Stimulated activated CD4-positive, alpha-beta T cell treated with anti-CD3 and anti-CD28 coated beads, Interleukin-4, amount 100 ng/mL, for 4 hours (primary cell): ENCODE results near the gene RNF145.
"Not testable (repeated sequence)": the region's sequence is repeated elsewhere in the genome, so short reads cannot be mapped to it uniquely, and the experiment has no call there.

Experiments
- DNase-seq, 2 experiments: peaks; one replicate each; pipeline ENCODE4 v3.0.0-alpha.2; 2020

The RNF145 gene

GRCh38 chr5:159152876-159153275 is 56.5 kb downstream of the RNF145 start:
- no peak for DNase-seq

- DNase-seq: no peak
These were observed 60.3 kb downstream of the RNF145 start for GRCh38 chr5:159149085-159149484.

GRCh38 chr5:159147976-159148375 is 61.4 kb downstream of the RNF145 start:
- no peak for DNase-seq

DNA sequence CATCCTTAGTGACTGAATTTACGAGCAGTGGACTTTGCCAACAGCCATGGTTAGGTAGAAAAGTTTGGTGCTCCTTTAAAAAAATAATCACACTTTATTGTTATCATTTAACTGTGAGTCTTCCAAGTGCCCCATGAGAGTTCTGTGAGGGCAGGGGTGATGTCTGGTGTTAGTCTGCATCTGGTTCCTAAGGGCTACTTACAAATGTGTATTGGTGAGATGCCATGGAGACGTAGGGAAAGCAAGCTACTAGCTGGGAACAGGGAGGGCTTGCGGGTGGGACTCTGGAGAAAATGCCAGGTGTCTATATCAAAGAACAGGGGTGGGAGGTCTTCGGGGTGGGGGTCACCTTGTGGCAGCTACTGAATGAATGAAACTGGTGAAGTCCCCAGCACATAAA is 62.5 kb downstream of the RNF145 start:
- DNase-seq: no peak

DNA sequence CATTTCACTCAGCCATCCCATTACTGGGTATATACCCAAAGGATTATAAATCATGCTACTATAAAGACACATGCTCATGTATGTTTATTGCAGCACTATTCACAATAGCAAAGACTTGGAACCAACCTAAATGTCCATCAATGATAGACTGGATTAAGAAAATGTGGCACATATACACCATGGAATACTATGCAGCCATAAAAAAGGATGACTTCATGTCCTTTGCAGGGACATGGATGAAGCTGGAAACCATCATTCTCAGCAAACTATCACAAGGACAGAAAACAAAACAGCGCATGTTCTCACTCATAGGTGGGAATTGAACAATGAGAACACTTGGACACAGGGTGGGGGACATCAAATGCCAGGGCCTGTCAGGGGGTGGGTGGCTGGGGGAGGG is 64.2 kb downstream of the RNF145 start:
- not testable (repeated sequence) for DNase-seq

DNA sequence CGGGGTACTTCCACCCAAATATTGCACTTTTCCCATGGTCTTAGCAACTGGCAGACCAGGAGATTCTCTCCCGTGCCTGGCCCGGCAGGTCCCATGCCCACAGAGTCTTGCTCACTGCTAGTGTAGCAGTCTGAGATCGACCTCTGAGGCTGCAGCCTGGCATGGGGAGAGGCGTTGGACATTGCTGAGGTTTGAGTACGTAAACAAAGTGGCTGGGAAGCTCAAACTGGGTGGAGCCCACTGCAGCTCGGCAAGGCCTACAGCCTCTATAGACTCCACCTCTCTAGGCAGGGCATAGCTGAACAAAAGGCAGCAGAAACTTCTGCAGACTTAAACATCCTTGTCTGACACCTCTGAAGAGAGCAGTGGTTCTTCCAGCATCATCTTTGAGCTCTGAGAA is 69.6 kb downstream of the RNF145 start:
- no peak for DNase-seq

DNA sequence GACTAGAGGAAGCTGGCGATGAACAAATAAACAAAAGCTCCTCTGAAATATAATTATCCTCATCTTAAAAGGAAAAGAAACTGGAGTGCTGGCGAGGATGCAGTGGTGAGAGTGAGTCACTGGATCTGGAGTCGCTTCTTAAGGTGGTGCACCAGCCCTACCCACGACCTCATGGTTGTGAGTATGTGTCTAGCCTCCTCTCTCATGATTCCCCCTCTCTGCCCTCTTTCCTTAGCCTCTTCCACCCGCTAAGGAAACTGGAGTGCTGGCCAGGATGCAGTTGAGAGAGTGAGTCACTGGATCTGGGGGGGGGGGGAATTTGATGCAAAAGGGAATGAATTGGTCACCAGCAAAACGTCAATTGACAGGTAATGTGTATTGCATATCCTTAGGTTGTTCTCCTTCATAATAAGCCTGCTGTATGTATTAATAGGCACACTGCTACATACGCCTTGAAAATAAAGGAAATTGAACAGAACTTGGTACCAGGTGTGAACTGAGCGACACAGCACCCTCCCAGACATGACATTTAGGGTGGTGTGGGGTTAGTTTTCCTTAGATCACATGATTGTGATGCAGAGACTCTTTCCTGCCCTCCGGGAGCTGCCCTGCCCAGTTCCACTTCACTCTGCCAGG is 73.3 kb downstream of the RNF145 start:
- DNase-seq: no peak

DNA sequence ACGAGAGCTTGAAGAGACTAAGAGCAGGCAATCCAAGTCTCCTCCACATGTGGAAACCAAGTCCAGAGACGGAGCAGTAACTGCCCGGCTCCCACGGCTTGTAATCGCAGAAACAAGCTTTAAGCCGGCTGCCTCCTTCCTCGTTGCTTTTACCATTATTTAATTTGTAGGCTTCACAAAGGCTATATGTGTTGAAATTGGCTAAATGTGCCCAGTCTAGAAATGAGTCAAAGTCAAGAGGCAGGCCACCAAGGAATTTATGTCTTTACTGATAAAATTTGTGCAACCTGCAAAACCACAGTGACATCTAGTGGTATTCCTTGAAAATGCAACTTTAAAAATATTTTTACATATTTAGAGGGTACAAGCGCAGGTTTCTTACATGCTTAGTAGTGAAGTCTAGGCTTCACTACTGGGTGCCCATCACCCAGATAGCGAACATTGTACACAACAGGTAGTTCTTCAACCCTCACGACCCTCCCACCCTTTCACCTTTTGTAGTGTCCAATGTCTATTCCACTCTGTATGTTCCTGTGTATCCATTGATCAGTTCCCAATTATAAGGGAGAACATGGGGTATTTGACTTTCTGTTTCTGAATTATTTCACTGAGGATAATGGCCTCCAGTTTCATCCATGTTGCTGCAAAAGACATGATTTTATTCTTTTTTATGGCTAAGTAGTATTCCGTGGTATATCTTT is 76.2 kb downstream of the RNF145 start:
- DNase-seq: no peak

DNA sequence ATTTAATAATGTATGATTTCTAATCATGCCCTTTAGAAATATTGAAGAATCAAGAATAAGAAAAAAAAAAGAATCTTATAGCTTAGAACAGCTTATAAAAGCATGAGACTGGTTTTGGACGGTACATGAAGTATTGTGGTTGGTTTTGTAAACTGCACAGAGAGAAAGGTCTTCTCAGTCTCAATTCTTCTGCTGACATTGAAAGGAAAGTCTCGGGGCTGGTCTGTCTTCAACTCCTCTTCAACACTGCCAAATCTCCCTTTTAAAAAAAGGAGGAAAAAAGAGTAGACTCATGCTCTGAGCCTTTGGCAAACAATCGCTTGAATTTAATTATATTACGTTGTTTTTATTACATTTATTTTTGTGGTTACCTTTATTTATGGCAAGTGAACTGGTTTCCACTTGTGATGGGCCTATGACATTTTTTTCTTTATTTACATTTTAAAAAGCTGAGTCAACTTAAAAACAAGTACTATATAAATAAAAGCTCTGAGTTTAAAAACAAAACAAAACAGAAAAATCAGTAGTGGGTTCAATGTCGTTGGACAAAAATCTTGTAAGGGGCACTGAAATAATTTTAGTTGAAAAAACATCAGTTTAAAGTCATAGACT is 76.8 kb downstream of the RNF145 start:
- DNase-seq: no peak

GRCh38 chr5:159131951-159132350 is 77.4 kb downstream of the RNF145 start:
- DNase-seq: no peak

DNA sequence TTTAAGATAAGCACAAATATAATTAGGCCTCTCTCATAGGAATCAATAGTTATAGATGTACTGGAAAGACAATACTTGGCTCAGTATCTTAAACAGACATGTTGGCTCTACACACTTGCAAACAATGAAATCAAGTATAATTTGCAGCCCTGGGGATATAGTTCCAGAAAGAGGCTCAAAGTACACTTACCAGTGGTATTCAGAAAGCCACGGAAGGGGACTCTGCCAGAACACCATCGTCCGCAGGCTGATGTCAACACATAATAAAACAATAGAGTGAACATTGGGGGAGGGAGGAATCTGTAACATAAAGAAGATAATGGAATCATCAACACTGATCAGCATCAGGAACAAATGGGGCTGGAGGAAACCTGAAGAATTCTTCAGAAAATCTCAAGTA is 78.5 kb downstream of the RNF145 start:
- no peak for DNase-seq

- no peak for DNase-seq
These were observed 81.2 kb downstream of the RNF145 start for GRCh38 chr5:159128070-159128541.

- no peak for DNase-seq
These were observed 85.7 kb downstream of the RNF145 start for GRCh38 chr5:159123700-159124099.

GRCh38 chr5:159123189-159123588 is 86.2 kb downstream of the RNF145 start:
- no peak for DNase-seq

DNA sequence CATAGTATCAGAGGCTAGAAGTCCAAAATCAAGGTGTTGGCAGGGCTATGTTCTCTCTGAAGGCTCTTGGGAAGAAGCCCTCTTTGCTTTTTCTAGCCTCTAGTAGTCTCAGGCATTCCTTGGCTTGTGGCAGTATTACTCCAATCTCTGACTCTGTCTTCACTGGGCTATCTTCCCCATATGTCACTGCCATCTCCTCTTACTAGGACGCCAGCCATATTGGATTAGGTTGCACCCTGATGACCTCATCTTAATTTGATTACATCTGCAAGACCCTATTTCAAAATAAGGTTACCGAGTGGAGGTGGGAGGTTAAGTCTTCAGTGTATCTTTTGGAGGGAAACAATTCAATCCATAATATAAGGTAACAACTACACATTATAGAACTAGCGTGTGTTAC is 88.3 kb downstream of the RNF145 start:
- DNase-seq: no peak

DNA sequence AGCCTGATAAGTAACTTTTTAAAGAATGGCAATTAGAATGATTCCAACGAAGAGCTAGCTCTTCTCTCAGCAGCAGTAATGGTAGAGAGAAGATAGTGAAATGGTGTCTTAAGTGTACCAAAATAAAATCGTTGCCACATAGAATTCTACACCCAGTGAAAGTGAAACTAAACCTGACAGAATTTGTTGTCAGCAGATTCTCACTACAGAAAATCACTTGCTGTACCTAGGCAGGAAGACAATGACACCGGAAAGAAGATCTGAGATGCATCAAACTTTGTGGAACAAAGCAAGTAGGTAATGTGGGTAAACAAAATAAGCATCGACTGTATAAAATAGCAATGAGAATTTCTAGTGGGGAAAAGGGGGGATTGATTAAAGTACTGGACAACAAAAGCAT is 88.9 kb downstream of the RNF145 start:
- DNase-seq: no peak

GRCh38 chr5:159119842-159120241 is 89.5 kb downstream of the RNF145 start:
- DNase-seq: not testable (repeated sequence)

DNA sequence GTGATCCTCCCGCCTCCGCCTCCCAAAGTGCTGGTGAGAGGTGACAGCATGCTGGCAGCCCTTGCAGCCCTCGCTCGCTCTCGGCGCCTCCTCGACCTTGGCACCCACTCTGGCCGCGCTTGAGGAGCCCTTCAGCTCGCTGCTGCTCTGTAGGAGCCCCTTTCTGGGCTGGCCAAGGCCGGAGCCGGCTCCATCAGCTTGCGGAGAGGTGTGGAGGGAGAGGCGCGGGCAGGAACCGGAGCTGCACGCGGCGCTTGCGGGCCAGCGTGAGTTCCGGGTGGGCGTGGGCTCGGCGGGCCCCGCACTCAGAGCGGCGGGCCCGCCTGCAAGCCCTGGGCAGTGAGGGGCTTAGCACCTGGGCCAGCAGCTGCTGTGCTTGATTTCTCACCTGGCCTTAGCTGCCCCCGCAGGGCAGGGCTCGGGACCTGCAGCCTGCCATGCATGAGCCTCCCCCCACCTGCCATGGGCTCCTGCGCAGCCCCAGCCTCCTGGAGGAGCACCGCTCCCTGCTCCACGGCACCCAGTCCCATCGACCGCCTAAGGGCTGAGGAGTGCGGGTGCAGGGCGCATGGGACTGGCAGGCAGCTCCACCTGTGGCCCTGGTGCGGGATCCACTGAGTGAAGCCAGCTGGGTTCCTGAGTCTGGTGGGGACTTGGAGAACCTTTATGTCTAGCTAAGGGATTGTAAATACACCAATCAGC is 90.2 kb downstream of the RNF145 start:
- DNase-seq: not testable (repeated sequence)

GRCh38 chr5:159113405-159113804 is 95.9 kb downstream of the RNF145 start:
- DNase-seq: no peak

DNA sequence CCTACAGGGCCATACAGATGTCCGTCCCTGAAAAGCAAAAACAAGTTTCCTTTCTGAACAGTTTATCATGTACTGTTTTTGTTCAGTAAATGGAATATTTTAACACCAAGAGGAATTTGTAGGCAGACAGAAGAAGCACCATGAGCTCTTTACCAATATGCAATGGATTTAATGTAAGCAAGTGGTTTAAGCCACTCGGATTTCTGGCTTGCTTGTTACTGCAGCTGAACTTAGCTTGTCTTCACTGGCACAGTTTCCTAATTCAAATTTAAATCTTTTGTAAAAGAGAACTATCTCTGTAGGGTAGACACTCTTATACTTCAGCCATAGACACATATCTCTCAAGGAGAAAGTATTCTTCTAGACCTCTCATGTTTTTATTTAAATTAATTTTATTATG is 96.9 kb downstream of the RNF145 start:
- DNase-seq: no peak
